ENCODE data around the gene KRTAP2-1.
"Not testable (repeated sequence)": the region's sequence is repeated elsewhere in the genome, so short reads cannot be mapped to it uniquely, and the experiment has no call there.

The KRTAP2-1 gene

GRCh38 chr17:41013606-41014005 lies 33.5 kb downstream of the KRTAP2-1 start:
- no peak for FAIRE-seq
- no peak for DNase-seq (ENCODE audit: low spot score)

DNA sequence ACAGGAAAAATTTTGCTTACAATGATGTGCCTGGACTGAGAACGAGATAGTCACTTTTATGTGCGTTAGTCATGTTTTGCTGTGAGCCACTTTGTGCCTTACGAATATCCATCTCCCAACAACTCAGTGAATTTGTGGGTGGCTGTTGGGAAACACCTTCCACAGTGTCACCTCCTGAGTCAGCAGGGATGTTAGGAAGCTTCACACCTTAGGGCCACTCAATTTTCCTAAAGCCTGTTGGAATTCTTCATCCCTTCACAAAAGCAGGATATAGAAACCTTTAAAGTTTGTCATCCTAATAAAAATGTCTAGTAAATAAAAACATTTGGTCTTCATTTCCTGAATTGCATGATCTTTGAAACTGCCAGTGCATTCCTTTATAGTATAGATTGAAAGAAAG lies 33.9 kb downstream of the KRTAP2-1 start:
- DNase-seq (ENCODE audit: low spot score) (no peak), FAIRE-seq (no peak)

DNA sequence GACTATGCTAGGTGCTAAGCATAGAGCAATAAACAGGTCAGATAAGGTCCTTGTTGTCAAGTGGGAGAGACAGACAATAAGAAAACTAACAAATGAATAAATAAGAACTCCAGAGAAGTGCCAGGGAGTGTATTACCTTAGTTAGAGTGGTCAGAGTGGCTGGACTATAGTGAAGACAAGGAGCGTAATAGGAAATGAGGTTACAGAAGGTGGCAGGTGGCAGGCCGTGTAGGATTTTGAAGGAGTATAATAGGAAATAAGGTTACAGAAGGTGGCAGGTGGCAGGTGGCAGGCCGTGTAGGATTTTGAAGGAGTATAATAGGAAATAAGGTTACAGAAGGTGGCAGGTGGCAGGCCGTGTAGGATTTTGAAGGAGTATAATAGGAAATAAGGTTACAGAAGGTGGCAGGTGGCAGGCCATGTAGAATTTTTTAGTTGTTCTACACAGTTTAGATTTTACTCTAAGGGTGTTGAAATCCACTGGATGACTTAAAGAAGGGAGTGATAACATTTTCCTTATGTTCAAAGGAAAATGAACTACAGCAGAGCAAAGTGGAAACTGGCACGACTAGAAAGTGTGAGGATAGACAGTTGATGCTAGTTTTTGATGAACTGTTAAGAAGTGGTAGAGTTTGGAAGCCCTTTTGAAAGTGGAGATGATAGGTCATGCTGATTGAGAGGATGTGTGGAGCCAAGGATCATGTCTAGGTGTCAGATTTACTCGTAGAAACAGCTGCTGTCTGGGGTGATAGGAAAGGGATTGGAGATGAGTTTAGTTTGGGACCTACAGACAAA lies 34.6 kb downstream of the KRTAP2-1 start:
- DNase-seq (ENCODE audit: low spot score) (no peak), FAIRE-seq (no peak)

GRCh38 chr17:41010441-41010840 lies 36.7 kb downstream of the KRTAP2-1 start:
- no peak for FAIRE-seq
- no peak for DNase-seq (ENCODE audit: low spot score)

- FAIRE-seq (no peak), DNase-seq (ENCODE audit: low spot score) (no peak)
These were observed 37.2 kb downstream of the KRTAP2-1 start for GRCh38 chr17:41009936-41010335.

DNA sequence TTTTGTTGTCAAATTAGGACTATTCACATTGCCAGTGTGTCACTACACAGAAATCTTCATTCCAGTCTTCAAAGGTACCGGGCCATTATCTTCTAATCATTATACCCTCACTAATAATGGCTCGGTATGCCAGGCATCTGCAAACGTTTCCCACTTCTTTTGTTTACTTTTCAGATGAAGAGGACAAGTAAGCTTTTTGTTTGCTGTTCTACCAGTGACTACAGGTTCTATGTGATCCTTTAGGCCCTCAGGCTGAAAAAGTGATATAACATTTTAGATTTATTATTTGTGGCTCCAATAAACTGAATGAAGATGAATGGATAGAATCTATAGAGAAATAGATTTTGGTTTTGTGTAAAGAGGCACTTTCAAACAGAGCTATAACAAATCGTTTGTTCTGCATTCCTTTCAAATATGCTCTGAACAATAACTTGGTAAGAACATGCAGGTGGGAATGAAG lies 37.8 kb downstream of the KRTAP2-1 start:
- DNase-seq (ENCODE audit: low spot score) (no peak), FAIRE-seq (no peak)

DNA sequence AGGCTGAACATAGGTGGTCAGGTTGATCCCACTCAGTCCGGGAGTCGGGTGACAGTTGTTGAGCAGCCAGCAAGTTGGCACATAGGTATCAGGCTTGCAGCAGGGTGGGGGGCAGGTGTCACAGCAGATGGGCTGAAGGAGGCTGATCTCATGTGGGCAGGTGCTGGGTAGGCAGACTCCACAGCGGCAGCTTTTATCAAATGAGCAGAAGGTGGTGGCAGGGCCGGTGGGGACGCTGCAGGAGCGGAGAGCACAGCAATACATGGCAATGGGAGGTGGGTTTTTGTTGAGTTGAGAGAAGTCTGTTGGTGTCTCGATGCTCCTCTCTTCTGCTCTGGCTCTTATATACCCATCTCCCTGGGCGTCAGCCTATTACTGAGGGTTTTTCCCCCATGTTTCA lies 38.3 kb downstream of the KRTAP2-1 start, which contains the start of gene KRTAP3-1:
KRTAP3-1 (minus strand) TSS at position 318 of the 400 bp plus-strand sequence; CDS start at position 264, 54 bp downstream.
- no peak for DNase-seq (ENCODE audit: low spot score)
- no peak for FAIRE-seq

DNA sequence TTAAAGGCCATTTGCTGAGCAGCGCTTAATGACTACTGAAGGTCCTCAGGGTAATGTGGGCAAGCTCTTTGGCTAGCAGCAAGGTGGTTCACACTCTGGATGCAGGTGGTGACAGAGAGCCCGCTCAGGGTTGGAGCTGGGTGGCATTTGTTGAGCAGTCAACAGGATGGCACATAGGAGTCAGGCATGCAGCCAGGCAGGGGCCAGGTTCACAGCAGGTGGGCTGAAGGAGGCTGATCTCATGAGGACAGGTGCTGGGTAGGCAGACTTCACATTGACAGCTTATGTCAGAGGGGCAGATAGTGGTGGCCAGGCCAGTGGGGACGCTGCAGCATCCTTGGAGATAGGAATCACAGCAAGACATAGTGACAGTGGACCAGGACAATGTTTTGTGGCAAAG lies 42.7 kb downstream of the KRTAP2-1 start:
- DNase-seq (ENCODE audit: low spot score): no peak

GRCh38 chr17:41003926-41004325 lies 43.2 kb downstream of the KRTAP2-1 start:
- no peak for FAIRE-seq

More for the DNA sequence above, 42.7 kb downstream of the KRTAP2-1 start:
- FAIRE-seq: no peak

GRCh38 chr17:41002814-41003213 lies 44.3 kb downstream of the KRTAP2-1 start:
- DNase-seq (ENCODE audit: low spot score) (no peak), FAIRE-seq (no peak)

More at GRCh38 chr17:41003926-41004325, 43.2 kb downstream of the KRTAP2-1 start:
- DNase-seq (ENCODE audit: low spot score): no peak

DNA sequence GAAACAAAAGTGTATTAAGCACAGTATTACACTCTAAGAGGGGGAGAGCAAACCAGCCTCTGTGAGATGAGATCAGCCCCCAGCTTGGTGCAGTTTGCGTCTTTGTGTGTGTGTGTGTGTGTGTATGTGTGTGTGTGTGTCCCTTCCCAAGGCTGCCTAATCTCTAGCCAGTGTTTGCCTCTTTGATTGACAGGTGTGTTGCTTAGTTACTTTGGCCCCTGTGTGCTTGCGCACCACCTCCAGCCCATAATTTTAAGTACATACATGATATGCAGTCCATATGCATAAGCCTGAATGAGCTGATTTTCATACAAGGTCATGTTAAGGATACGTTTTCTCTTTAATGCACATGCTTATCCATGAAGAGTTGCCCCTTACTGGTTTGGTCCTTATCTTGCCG lies 45.3 kb downstream of the KRTAP2-1 start:
- DNase-seq (ENCODE audit: low spot score): no peak
- FAIRE-seq: no peak

DNA sequence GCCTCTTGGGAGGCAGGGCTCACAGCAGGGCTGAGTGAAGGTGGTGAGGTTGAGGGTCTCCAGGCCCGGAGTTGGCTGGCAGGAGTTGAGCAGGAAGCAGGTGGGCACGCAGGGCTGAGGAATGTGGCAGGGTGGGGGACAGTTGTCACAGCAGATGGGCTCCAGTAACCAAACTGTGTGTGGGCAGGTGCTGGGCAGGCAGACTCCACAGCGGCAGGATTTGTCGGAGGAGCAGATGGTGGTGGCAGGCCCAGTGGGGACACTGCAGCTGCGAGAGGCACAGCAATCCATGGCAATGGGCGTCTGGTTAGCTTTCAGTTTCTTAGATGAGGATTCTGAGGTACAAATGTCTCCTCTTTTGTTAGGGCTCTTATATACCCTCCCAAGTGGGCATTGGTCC lies 47.6 kb downstream of the KRTAP2-1 start, which contains the start of gene KRTAP3-2:
KRTAP3-2 (minus strand) TSS at position 344 of the 400 bp plus-strand sequence; CDS start at position 291, 53 bp downstream.
- not testable (repeated sequence) for DNase-seq (ENCODE audit: low spot score); FAIRE-seq

DNA sequence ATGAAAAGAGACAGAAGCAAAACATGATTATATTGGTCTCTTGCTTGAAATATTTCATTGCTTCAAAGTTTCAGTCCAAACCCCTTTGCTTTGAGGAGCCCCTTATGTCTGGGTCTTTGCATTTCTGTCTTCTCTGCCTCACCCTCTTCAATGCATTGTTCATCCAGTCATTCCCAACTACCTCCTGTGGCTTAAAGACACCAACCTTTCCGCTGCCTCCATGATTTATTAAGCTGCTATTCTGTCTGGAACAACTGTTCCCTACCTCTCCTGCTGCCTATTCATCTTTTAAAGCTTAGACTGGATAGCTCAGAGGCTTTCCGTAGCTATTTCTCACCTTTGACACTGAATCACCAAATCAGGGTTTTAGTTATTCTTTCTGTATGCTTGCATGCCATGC lies 49.8 kb downstream of the KRTAP2-1 start:
- FAIRE-seq (no peak), DNase-seq (ENCODE audit: low spot score) (no peak)

DNA sequence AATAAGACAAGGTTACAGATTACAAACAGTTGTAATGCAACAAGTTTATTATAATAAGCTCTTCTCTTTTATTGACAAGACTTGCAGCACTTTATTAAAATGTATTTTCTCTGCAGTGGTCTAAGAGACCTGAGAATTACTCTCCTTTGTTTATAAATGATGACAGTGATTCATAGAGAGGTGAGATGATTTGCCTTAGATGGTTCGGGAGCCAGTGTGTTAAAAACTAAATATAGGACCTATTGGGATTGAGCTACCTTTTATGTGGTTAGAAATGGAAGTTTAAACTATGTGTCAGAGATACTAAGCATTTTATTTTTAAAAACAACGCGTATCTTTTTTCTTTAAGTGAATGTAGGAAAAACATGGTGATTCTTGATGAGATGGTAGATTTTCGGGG lies 50.3 kb downstream of the KRTAP2-1 start:
- DNase-seq (ENCODE audit: low spot score) (no peak), FAIRE-seq (no peak)
